Glutamatergic neuron (in vitro differentiated cells): Measurements from ENCODE around the gene KRT6C. TPM values are rescaled to one million over a fixed set of nuclear protein-coding genes. Genes with fewer than 3 reads are reported as not detected.
"Not testable (repeated sequence)": the region's sequence is repeated elsewhere in the genome, so short reads cannot be mapped to it uniquely, and the experiment has no call there.

ENCODE experiments used
- DNase-seq: peaks from one replicate; pipeline ENCODE4 v3.0.0; 2022
- H3K27ac Mint-ChIP-seq: one replicate; pipeline ENCODE4 v1.8.0; 2020; ENCODE audit warnings: mild to moderate bottlenecking, mixed read lengths, inconsistent platforms; ENCODE audit not compliant: unreplicated experiment
- H3K27me3 Mint-ChIP-seq: one replicate; pipeline ENCODE4 v1.8.0; 2020; ENCODE audit warnings: mild to moderate bottlenecking, moderate library complexity, mixed read lengths, inconsistent platforms; ENCODE audit not compliant: unreplicated experiment
- H3K36me3 Mint-ChIP-seq: one replicate; pipeline ENCODE4 v1.8.0; 2020; ENCODE audit warnings: mild to moderate bottlenecking, mixed read lengths, inconsistent platforms; ENCODE audit not compliant: unreplicated experiment
- H3K4me1 Mint-ChIP-seq: one replicate; pipeline ENCODE4 v1.8.0; 2020; ENCODE audit warnings: mild to moderate bottlenecking, low read depth, mixed read lengths, inconsistent platforms; ENCODE audit not compliant: unreplicated experiment
- H3K4me3 Mint-ChIP-seq: one replicate; pipeline ENCODE4 v1.8.0; 2020; ENCODE audit warnings: mild to moderate bottlenecking, mixed read lengths, inconsistent platforms; ENCODE audit not compliant: unreplicated experiment
- H3K9me3 Mint-ChIP-seq: one replicate; pipeline ENCODE4 v1.8.0; 2020; ENCODE audit warnings: mild to moderate bottlenecking, moderate library complexity, mixed read lengths, inconsistent platforms; ENCODE audit not compliant: unreplicated experiment
- CTCF ChIP-seq: fragments of 200-600 bp; sonication (generic); IDR thresholded peaks from one replicate; pipeline ENCODE4 v1.5.0; 2021; ENCODE audit not compliant: partially characterized antibody, unreplicated experiment
- total RNA-seq: library from RNA; stranded (reverse); fragmentation: NEBNext Ultra II Directional; extraction: Animal tissue kit (Norgen Biotek cat#: 25700); gene quantifications from one replicate; pipeline ENCODE4 v1.2.1, GENCODE V29; 2021; ENCODE audit not compliant: unreplicated experiment

KRT6C gene
- total RNA-seq, 1 donor from 2014 or later, result not detected

- H3K4me3 Mint-ChIP-seq, result no peak overlapping the region
- H3K36me3 Mint-ChIP-seq, result peaks cover 4% of the 10 kb centered on the region
- no peak overlapping the region for H3K27ac Mint-ChIP-seq
- no peak for DNase-seq
- no peaks in the 10 kb centered on the region for H3K9me3 Mint-ChIP-seq
- H3K4me1 Mint-ChIP-seq, result no peaks in the 10 kb centered on the region
- TF ChIP-seq CTCF, result no peak
- H3K27me3 Mint-ChIP-seq, result peaks cover 2% of the 10 kb centered on the region
Measured at GRCh38 chr12:52513736-52514135, 40.1 kb upstream of the KRT6C start.

GRCh38 chr12:52508211-52508610, 34.6 kb upstream of the KRT6C start:
- no peak for DNase-seq
- no peaks in the 10 kb centered on the region for H3K27me3 Mint-ChIP-seq
- no peaks in the 10 kb centered on the region for H3K4me1 Mint-ChIP-seq
- no peak overlapping the region for H3K27ac Mint-ChIP-seq
- no peaks in the 10 kb centered on the region for H3K9me3 Mint-ChIP-seq
- H3K4me3 Mint-ChIP-seq, result no peak overlapping the region
- no peak for TF ChIP-seq CTCF
- H3K36me3 Mint-ChIP-seq, result no peaks in the 10 kb centered on the region

GRCh38 chr12:52506858-52507715, 33.5 kb upstream of the KRT6C start:
- TF ChIP-seq CTCF, result peak; percentile 69
- Mint-ChIP-seq H3K27me3 (no peaks in the 10 kb centered on the region), H3K27ac (no peak overlapping the region), H3K9me3 (no peaks in the 10 kb centered on the region), H3K4me1 (no peaks in the 10 kb centered on the region), H3K36me3 (no peaks in the 10 kb centered on the region), H3K4me3 (no peak overlapping the region)
- DNase-seq, result no peak

- H3K27me3 Mint-ChIP-seq, result peaks cover 4% of the 10 kb centered on the region
- H3K4me3 Mint-ChIP-seq, result no peak overlapping the region
- DNase-seq, result no peak
- no peaks in the 10 kb centered on the region for H3K9me3 Mint-ChIP-seq
- H3K36me3 Mint-ChIP-seq, result no peaks in the 10 kb centered on the region
- TF ChIP-seq CTCF, result no peak
- H3K4me1 Mint-ChIP-seq, result peaks cover 4% of the 10 kb centered on the region
- H3K27ac Mint-ChIP-seq, result no peak overlapping the region
Measured at GRCh38 chr12:52502877-52503276, 29.3 kb upstream of the KRT6C start.

GRCh38 chr12:52501490-52501889, 27.9 kb upstream of the KRT6C start:
- peaks cover 5% of the 10 kb centered on the region for H3K27me3 Mint-ChIP-seq
- DNase-seq, result no peak
- H3K36me3 Mint-ChIP-seq, result no peaks in the 10 kb centered on the region
- peaks cover 4% of the 10 kb centered on the region for H3K4me1 Mint-ChIP-seq
- no peak overlapping the region for H3K27ac Mint-ChIP-seq
- H3K9me3 Mint-ChIP-seq, result no peaks in the 10 kb centered on the region
- no peak for TF ChIP-seq CTCF
- H3K4me3 Mint-ChIP-seq, result no peak overlapping the region

GRCh38 chr12:52500574-52500973, 27.0 kb upstream of the KRT6C start:
- H3K27ac Mint-ChIP-seq, H3K9me3 Mint-ChIP-seq, H3K27me3 Mint-ChIP-seq, H3K36me3 Mint-ChIP-seq, H3K4me3 Mint-ChIP-seq, DNase-seq: not testable (repeated sequence)
- peaks cover 10% of the 10 kb centered on the region for H3K4me1 Mint-ChIP-seq
